ENCODE measurements around the gene MAST1. TPM values are rescaled to one million over a fixed set of nuclear protein-coding genes. Genes with fewer than 3 reads are reported as not detected.
A peak's percentile ranks its signal among the peaks of the same experiment; 100 is the strongest.

MAST1 gene
- under 1 TPM in 1 of 2 donors, not detected in 1; 0.31 TPM for total RNA-seq

DNA sequence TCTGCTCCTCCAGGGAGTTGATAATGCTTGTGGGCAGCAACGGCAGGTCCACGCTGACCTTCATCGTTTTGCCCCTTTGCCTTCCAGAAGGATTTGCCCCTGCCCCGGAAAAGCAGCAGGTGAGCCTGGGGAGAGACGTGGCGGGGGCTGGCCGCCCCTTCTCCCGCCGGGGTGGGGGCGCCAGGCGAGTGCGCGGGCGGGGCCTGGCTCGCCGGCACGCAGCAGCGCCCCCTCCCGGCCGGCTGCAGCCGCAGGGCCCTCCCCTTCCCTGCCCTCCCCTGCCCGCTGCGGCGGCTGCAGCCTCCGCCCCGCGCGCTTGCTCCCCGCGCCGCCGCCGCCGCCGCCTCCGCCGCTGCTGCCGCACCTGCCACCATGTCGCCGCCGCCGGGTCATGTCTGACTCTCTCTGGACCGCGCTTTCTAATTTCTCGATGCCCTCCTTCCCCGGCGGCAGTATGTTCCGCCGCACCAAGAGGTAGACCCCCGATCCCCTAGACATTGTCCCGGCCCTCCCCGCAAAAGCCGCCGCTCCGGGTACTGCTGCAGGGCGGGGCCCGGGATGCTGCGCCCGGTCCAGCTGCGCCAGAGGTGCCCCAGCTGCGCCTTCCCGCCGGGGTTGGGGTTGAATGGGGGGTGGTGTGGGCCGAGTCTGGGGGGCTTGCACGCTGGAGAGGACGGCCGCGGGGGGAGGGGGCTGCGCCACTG is at the start of gene MAST1:
Gene MAST1, plus strand, starts transcription at position 334 of the 704 bp plus-strand sequence. Its CDS starts 58 bp downstream, at position 392.
- no peak for DNase-seq (ENCODE audit: low spot score)
- H3K4me3 Mint-ChIP-seq = peak within 1 kb of the TSS; percentile 80
- H3K27me3 Mint-ChIP-seq = peaks cover 49 to 64% of the 10 kb centered on the region in 2 donors
- peak; percentile 63 to 80 for ATAC-seq
- peaks cover 10% of the 10 kb centered on the region for H3K36me3 Mint-ChIP-seq
- H3K9me3 Mint-ChIP-seq = no peaks in the 10 kb centered on the region
- H3K27ac Mint-ChIP-seq = no peak within 1 kb of the TSS
- peaks cover 17 to 29% of the 10 kb centered on the region in 2 donors for H3K4me1 Mint-ChIP-seq (ENCODE audit: low read depth in 2 of 2)

DNA sequence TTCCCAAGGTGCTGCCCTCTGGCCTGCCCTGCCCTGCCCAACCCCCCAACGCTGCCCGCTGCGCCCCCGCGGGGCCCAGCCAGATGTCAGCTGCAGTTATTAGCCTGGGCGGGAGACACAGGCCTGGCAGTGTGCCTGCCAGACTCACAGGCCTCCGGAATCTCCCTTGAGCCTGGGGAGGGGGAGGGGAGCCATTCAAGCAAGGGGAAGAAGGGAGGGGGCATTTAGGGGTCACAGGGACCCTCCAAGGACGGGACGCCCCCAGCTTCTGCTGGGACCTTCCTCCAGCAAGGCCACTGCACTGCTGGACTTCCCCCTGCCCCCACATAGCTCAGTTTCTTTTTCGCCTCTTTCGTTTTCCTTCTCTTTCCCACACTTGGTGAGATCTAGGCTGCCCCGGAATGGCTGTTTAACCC is 49.6 kb upstream of the MAST1 start:
- Mint-ChIP-seq H3K9me3 (no peaks in the 10 kb centered on the region), H3K4me3 (peak overlapping the region; percentile 93), H3K27me3 (no peaks in the 10 kb centered on the region), H3K36me3 (no peaks in the 10 kb centered on the region), H3K4me1 (ENCODE audit: low read depth in 2 of 2) (peaks cover 17 to 22% of the 10 kb centered on the region in 2 donors), H3K27ac (peak overlapping the region; percentile 89 to 95)
- peak; percentile 87 for DNase-seq (ENCODE audit: low spot score)
- peak in 1 of 2 donors; percentile 1 for ATAC-seq

DNA sequence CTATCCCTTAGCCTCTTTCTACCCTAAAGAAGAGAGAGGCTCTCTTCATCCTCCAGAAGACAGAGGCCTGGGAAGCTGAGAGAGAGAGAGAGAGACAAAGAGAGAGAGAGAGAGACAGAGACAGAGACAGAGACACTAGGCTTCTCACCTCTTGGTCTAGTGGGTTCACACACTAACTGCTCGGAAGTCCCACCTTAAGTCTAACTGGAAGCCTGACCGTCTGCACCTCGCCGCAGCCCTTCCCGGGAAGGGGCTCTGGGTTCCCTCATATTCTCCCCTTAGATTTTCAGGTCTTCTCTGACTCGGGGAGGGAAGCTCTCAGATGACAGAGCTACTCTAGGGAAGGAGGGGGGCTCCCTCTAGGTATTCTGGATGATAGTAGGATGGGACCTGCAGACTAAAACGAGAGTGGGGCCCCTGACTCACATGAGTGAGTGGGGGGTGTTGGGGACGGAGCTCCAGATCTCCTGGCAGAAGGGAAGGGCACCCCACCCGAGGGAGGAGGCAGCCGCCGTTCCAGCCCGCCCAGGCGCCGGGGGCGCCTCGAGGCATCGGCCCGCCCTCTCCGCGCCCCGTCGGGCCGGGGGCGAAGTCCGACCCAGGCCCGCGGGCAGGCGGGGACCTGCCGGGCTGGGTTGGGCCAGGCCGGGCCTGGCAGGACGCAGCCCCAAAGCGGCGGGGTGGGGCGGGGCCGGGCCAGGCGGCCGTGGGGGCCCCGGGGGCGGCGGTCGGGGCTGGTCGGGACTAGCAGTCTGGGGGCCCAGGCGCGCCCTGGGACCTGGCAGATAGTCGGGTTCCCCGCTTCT is 49.0 kb upstream of the MAST1 start:
- peak overlapping the region; percentile 97 for H3K4me3 Mint-ChIP-seq
- H3K36me3 Mint-ChIP-seq = no peaks in the 10 kb centered on the region
- H3K9me3 Mint-ChIP-seq = no peaks in the 10 kb centered on the region
- peak overlapping the region; percentile 89 to 95 for H3K27ac Mint-ChIP-seq
- ATAC-seq = no peak
- DNase-seq (ENCODE audit: low spot score) = peak; percentile 74
- H3K27me3 Mint-ChIP-seq = no peaks in the 10 kb centered on the region
- peaks cover 21 to 25% of the 10 kb centered on the region in 2 donors for H3K4me1 Mint-ChIP-seq (ENCODE audit: low read depth in 2 of 2)

DNA sequence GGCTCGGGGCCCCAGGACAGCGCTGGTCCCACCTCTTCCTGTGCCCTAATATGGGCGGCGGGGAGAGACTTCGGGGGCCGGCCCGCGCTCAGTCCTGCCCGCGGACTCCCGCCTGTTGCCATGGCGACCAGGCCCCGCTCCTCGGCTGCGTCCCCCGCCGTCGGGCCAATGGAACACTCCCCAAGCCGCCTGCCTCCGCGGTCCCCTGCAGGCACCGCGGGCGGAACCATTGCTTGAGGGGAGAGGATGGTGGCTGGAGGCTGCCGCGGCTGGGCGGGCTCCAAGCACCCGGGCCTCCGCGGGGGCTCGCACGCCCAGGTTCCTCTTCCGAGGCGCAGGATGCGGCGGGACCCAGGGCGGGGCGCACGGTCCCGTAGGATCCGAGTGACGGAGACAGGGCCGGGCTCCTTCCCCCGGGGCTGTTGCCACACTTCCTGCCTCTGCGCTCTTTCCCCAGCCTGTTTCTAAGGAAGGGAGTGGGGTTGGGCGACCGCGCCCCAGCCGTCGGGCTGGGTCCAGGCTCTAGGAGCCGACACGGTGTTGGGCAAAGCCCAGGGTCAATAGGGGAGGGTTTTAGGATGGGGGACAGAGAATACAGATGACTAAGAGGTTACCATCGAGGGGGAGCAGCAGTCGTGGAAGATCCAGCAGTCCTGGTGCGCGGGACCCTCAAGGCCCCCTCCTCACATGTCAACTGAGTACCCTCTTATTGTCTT is 48.3 kb upstream of the MAST1 start:
- H3K4me3 Mint-ChIP-seq = peak overlapping the region; percentile 97
- ATAC-seq = peak; percentile 66 to 69
- peaks cover 25 to 29% of the 10 kb centered on the region in 2 donors for H3K4me1 Mint-ChIP-seq (ENCODE audit: low read depth in 2 of 2)
- no peaks in the 10 kb centered on the region for H3K9me3 Mint-ChIP-seq
- H3K27ac Mint-ChIP-seq = peak overlapping the region; percentile 90 to 98
- no peaks in the 10 kb centered on the region for H3K36me3 Mint-ChIP-seq
- peak; percentile 99 for DNase-seq (ENCODE audit: low spot score)
- H3K27me3 Mint-ChIP-seq = no peaks in the 10 kb centered on the region

DNA sequence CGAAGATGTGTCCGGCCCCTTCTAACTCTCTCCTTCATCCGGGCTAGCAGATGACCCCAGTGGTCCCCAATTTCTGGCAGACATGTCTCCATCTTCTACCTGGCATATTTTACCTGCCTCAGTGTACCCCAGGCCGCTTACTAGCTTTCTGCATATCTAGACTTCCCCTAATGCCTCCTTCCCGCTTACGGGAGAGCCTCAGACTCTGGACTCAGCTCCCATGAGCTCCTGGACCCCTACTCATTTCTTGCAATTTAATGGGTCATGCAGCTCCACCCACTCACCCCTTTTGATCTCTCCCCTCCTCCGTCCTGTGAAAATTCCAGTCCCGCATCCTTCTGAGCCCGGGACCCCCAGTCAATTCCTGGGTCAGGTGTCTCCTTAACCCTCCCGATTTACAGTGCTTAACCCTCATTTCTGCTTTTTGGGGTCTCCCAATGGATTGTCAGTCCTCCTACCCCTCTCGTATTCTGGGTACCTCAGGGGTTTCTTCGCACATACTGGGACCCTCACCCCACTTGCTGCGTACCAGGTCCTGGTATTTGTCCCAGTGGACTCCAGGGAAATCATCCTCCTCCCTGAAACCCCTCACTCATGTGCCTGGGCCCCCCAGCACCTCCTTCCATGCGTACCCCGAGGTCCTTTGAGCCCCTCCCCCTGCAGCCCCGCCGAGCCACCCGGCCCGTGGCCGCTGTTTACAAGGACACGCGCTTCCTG is 47.5 kb upstream of the MAST1 start:
- Mint-ChIP-seq H3K9me3 (no peaks in the 10 kb centered on the region), H3K4me3 (peak overlapping the region; percentile 97), H3K27ac (peak overlapping the region; percentile 90 to 98), H3K27me3 (no peaks in the 10 kb centered on the region), H3K4me1 (ENCODE audit: low read depth in 2 of 2) (peaks cover 28 to 31% of the 10 kb centered on the region in 2 donors), H3K36me3 (no peaks in the 10 kb centered on the region)
- no peak for DNase-seq (ENCODE audit: low spot score)
- ATAC-seq = no peak

DNA sequence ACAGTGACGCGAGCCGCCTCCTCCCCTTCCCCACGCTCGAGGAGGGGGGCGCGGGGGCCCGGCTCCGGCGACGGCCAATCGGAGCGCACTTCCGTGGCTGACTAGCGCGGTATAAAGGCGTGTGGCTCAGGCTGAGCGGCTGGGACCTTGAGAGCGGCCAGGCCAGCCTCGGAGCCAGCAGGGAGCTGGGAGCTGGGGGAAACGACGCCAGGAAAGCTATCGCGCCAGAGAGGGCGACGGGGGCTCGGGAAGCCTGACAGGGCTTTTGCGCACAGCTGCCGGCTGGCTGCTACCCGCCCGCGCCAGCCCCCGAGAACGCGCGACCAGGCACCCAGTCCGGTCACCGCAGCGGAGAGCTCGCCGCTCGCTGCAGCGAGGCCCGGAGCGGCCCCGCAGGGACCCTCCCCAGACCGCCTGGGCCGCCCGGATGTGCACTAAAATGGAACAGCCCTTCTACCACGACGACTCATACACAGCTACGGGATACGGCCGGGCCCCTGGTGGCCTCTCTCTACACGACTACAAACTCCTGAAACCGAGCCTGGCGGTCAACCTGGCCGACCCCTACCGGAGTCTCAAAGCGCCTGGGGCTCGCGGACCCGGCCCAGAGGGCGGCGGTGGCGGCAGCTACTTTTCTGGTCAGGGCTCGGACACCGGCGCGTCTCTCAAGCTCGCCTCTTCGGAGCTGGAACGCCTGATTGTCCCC is 46.8 kb upstream of the MAST1 start, which contains the start of gene JUNB:
Gene JUNB, plus strand, starts transcription at position 142 of the 706 bp plus-strand sequence. Its CDS starts 286 bp downstream, at position 428.
- no peaks in the 10 kb centered on the region for H3K27me3 Mint-ChIP-seq

DNA sequence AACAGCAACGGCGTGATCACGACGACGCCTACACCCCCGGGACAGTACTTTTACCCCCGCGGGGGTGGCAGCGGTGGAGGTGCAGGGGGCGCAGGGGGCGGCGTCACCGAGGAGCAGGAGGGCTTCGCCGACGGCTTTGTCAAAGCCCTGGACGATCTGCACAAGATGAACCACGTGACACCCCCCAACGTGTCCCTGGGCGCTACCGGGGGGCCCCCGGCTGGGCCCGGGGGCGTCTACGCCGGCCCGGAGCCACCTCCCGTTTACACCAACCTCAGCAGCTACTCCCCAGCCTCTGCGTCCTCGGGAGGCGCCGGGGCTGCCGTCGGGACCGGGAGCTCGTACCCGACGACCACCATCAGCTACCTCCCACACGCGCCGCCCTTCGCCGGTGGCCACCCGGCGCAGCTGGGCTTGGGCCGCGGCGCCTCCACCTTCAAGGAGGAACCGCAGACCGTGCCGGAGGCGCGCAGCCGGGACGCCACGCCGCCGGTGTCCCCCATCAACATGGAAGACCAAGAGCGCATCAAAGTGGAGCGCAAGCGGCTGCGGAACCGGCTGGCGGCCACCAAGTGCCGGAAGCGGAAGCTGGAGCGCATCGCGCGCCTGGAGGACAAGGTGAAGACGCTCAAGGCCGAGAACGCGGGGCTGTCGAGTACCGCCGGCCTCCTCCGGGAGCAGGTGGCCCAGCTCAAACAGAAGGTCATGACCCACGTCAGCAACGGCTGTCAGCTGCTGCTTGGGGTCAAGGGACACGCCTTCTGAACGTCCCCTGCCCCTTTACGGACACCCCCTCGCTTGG is 46.1 kb upstream of the MAST1 start:
- peak; percentile 85 for DNase-seq (ENCODE audit: low spot score)
- Mint-ChIP-seq H3K9me3 (no peaks in the 10 kb centered on the region), H3K27ac (peak overlapping the region; percentile 90 to 98), H3K36me3 (no peaks in the 10 kb centered on the region), H3K4me1 (ENCODE audit: low read depth in 2 of 2) (peaks cover 36 to 40% of the 10 kb centered on the region in 2 donors), H3K4me3 (peak overlapping the region; percentile 97), H3K27me3 (no peaks in the 10 kb centered on the region)
- peak in 1 of 2 donors; percentile 0 for ATAC-seq

More for the DNA sequence above, 46.8 kb upstream of the MAST1 start, which contains the start of gene JUNB:
- Mint-ChIP-seq H3K27ac (peak within 1 kb of the TSS; percentile 90 to 98), H3K9me3 (no peaks in the 10 kb centered on the region), H3K4me1 (ENCODE audit: low read depth in 2 of 2) (peaks cover 35 to 39% of the 10 kb centered on the region in 2 donors), H3K36me3 (no peaks in the 10 kb centered on the region), H3K4me3 (peak within 1 kb of the TSS; percentile 97)
- DNase-seq (ENCODE audit: low spot score) (peak; percentile 98), ATAC-seq (peak; percentile 62 to 72)

DNA sequence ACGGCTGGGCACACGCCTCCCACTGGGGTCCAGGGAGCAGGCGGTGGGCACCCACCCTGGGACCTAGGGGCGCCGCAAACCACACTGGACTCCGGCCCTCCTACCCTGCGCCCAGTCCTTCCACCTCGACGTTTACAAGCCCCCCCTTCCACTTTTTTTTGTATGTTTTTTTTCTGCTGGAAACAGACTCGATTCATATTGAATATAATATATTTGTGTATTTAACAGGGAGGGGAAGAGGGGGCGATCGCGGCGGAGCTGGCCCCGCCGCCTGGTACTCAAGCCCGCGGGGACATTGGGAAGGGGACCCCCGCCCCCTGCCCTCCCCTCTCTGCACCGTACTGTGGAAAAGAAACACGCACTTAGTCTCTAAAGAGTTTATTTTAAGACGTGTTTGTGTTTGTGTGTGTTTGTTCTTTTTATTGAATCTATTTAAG is 45.4 kb upstream of the MAST1 start:
- no peak for DNase-seq (ENCODE audit: low spot score)
- H3K4me1 Mint-ChIP-seq (ENCODE audit: low read depth in 2 of 2) = peaks cover 36 to 40% of the 10 kb centered on the region in 2 donors

DNA sequence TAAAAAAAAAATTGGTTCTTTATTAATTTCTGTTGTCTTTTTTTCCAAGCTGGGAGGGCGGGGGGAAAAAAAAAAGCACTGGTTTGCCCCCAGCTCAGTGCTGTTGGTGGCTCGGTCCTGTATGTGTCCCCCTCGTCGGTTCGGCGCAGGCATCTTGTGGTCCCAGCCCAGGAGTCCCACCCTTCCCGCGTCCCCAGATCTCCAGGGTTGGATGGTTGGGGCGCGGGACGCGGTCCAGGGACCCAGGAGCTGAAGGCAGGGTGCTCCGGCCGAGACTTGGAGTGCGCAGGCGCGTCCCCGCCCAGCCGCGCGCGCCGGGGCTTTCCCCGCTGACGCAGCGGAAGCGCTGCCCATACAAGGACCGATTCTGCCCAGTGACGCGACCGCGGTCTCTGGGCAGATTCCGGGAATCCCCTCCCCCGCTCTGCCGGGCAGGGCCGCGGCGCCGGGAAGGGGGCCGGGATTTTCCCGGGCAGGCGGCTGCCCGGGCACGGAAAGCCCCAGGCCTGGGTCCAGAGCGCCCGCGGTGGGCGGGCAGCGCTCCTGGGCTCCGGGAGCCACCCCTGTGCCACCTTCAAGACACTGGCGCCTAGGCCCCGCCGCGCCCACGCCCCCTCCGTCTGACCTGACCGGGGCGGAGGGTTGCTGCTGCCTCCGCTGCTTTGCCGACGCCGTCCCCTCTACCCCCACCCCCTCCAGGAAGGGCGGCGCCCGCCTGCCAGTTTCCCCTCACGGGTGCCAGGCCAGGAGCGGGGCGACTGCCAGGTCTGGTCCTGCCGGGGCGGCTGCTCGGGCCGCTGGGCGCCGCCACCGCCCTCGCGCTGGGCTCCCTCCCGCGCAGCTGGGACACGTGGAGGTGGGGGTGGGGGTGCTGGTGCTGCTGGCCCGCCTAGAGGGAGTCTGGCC is 44.8 kb upstream of the MAST1 start:
- no peaks in the 10 kb centered on the region for H3K9me3 Mint-ChIP-seq
- peak; percentile 97 for DNase-seq (ENCODE audit: low spot score)
- H3K27ac Mint-ChIP-seq = peak overlapping the region; percentile 90 to 98
- H3K27me3 Mint-ChIP-seq = no peaks in the 10 kb centered on the region
- no peaks in the 10 kb centered on the region for H3K36me3 Mint-ChIP-seq
- H3K4me3 Mint-ChIP-seq = peak overlapping the region; percentile 97
- H3K4me1 Mint-ChIP-seq (ENCODE audit: low read depth in 2 of 2) = peaks cover 36 to 37% of the 10 kb centered on the region in 2 donors
- peak; percentile 61 to 66 for ATAC-seq

More for the DNA sequence above, 45.4 kb upstream of the MAST1 start:
- H3K4me3 Mint-ChIP-seq = peak overlapping the region; percentile 97
- no peaks in the 10 kb centered on the region for H3K9me3 Mint-ChIP-seq
- no peaks in the 10 kb centered on the region for H3K36me3 Mint-ChIP-seq
- no peaks in the 10 kb centered on the region for H3K27me3 Mint-ChIP-seq
- ATAC-seq = no peak
- peak overlapping the region; percentile 90 to 98 for H3K27ac Mint-ChIP-seq

DNA sequence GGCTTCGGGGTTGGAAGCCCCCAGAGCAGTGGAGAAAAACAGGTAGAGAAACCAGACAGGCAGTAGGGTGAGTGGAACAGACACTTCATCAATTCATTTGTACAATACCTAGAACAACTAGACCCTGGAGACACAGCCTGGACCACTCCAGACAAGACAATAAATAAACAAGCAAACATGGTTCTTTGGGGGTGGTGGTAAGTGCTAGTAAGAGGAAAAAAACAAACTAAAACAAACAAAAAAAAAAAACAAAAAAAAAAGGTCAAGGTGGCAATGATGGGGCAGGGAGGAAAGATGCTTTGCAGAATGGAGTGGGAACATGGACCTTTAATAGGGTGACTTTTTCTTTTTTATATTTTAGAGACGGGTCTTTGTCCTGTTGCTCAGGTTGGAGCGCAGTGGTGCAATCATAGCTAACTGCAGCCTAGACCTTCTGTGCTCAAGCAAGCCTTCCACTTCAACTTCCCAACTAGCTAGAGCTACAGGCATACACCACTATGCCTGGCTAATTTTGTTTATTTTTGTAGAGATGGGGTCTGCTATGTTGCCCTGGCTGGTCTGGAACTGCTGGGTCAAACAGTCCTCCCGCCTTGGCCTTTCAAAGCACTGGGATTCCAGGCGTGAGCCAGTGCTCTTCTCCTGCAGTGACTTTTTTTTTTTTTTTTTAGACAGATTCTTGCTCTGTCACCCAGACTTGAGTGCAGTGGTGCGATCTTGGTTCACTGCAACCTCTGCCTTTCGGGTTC is 43.9 kb upstream of the MAST1 start:
- no peaks in the 10 kb centered on the region for H3K36me3 Mint-ChIP-seq
- no peaks in the 10 kb centered on the region for H3K27me3 Mint-ChIP-seq
- H3K27ac Mint-ChIP-seq = peak overlapping the region; percentile 87 to 90
- DNase-seq (ENCODE audit: low spot score) (no peak), ATAC-seq (no peak)
- peak overlapping the region; percentile 79 for H3K4me3 Mint-ChIP-seq
- H3K9me3 Mint-ChIP-seq = no peaks in the 10 kb centered on the region
- peaks cover 29 to 30% of the 10 kb centered on the region in 2 donors for H3K4me1 Mint-ChIP-seq (ENCODE audit: low read depth in 2 of 2)

All from natural killer cell treated with Interleukin-12 subunit alpha and Interleukin-12 subunit beta and Interleukin-15 and Interleukin-18, amount 100 ng/mL, for 72 hours (primary cell).